GM10266 (cell line): ENCODE data around the gene SSC5D.

Experiments used
- DNase-seq: peaks from one replicate; pipeline ENCODE4 v3.0.0; 2012; ENCODE audit errors: extremely low spot score
- CTCF ChIP-seq: IDR thresholded peaks from 2 replicates; pipeline ENCODE4 v1.5.1; 2012; ENCODE audit warnings: mild to moderate bottlenecking, low read depth; ENCODE audit not compliant: control insufficient read depth, insufficient read depth; ENCODE audit errors: missing control alignments

Gene SSC5D

DNA sequence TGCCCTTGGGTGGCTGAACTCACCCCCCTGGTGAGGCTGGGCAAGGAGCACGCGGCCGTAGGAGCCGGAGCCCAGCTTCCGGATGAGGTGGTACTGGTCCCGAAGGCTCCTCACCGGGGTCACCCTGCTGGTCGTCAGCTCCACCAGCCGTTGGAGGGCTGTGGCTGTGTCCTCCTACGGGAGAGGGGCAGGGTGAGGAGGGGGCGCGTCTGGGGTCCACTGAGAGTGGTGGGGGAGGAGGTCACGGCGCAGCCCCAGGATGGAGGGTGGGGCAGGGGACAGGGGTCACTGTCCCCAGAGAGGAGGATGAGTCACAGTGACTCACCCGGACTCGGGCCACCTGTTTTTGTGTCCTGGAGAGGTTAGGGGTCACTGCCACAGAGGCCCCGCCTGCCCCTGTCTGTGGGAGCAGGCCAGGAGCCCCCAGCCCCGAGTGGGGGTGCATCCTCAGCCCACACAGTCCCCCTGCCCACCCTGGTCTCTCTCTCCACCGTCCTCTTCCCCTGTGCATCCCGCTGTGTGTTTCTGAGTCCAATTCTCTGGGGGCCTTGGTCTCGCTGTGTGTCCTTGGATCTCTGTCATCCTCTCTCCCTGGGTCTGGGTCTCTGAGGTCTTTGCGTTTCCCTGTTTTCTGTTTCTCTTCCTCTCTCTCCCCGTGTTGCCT lies 56.7 kb downstream of the SSC5D start:
- no peak for TF ChIP-seq CTCF
- DNase-seq = no peak

DNA sequence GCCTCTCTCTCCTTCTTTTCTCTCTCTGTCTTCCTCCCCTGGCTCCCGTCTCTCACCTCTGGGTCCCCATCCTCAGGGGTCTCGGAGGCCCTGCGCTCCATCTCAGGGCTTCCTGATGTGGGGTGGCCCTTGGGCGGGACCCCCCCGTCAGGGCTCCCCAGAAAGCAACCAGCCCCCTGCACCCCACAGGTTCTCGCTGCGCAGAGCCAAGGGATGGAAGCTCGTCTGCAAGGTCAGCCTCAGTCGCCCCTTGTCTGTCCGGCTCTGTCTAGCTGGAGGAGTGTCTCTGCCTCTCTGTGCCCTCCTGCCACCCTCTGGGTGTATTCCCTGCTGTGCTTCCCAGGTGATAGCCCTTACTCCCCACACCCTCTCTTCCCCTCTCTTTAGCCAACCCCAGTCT lies 57.2 kb downstream of the SSC5D start, which contains the start of gene SBK3:
Gene SBK3, minus strand, starts transcription at position 101 of the 400 bp plus-strand sequence. Its CDS starts 0 bp downstream, at position 101.
- DNase-seq = no peak
- no peak for TF ChIP-seq CTCF

DNA sequence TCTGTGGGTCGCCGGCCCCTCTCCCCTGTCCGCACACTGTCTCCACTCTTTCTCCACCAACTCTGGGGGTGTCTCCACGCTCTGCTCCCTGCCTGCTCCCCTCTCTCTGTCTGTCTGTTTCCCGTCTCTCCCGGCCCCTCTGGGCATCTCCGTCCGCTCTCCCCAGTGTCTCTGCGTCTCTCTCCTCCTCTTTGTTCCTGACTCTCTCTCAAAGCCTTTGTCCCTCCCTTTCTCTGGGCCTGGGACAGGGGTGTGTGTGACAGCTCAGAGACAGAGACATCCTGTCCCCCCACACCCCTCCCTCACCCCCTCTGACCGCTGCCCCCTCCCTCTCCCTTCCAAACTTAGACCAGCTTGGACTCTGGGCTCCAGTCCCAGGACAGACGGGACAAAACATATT lies 57.8 kb downstream of the SSC5D start:
- DNase-seq = no peak
- no peak for TF ChIP-seq CTCF

DNA sequence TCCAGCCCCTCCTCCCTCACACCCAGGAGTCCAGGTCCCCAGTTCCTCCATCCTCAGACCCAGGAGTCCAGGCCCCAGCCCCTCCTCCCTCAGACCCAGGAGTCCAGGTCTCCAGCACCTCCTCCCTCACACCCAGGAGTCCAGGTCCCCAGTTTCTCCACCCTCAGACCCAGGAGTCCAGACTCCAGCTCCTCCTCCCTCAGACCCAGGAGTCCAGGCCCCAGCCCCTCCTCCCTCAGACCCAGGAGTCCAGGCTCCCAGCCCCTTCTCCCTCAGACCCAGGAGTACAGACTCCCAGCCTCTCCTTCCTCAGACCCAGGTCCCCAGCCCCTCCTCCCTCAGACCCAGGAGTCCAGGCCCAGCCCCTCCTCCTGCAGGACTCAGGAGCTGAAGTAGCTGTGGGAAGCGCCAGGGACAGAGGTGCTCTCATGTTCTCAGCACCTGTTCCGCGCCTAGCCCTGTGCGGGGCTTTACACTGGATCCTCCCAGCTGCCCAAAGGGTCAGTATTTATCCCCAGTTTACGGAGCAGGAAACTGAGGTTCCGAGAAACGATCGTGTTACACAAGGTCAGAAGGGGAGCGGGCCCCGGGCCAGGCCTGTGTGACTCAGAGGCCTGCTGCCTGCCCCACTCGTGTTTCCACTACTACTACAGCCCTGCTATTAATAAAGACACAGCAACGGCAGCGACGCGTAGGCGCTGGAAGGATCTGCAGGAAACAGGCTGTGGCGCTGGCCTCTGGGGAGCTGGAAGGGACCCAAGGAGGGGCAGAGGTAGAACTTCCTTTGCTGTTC lies 58.8 kb downstream of the SSC5D start:
- DNase-seq = no peak
- TF ChIP-seq CTCF = no peak

DNA sequence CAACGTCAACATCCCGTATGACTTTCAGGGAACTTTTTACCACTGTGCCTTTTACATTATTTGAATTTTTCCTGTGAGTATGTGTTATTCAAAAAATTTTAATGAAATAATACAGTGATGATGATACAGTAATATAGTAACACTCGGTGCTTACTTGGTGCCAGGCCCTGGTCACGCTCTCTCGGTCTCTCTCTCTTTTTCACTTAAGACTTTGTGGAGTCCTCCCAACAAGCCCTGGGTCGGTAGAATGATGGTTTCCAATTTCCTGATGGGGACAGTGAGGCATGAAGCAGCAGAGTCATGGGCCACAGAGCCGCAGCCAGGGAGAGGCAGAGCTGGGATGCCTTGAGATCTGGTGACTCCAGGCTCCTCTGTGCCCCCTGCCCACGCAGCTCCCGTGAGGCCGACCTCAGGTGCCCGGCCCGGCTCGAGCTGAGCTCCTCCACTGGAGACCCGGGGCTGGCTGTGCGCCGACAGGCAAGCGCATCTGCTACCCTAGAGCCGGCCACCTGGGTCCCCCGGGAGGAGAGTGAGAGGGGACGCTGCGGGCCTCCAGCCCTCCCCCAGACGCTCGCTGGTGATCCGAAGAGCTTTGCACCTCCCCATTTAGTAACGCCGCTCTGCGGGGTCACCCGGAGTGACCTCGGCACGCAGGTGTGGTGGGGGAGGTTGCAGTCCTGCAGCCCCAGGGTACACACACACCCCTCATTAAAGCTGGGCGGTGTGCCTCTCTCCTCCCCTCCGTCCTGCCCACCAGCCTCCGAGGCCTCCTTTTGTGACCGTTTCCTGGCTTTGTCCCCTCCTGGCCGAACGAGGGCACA lies 61.5 kb downstream of the SSC5D start:
- no peak for DNase-seq

DNA sequence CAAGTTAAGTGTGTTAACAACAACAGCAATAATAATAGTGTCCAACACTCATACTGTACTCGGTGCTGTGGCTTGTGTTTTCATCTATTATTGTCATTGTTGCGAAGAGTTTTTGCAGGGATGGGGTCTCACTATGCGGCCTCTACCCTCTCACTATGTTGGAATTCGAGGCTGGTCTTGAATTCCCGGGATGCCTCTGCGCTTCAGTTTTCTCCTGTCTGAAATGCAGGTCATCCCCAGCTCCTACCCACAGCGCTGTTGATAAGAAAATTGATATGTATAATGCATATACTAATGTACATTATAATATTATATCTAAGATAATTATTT lies 62.0 kb downstream of the SSC5D start:
- TF ChIP-seq CTCF = no peak
- no peak for DNase-seq

More for the DNA sequence above, 61.5 kb downstream of the SSC5D start:
- no peak for TF ChIP-seq CTCF
